Naive B cell (primary cell): Measurements from ENCODE around the gene SH3PXD2A. TPM values are rescaled to one million over a fixed set of nuclear protein-coding genes. Genes with fewer than 3 reads are reported as not detected.

ENCODE experiments used
- ATAC-seq, 2 donors: fragments of 150-1000 bp; cut with Tn5 transposase; 2 replicates each; pipeline ENCODE4 v1.10.0; 2021; ENCODE audit warnings: low read depth in 2 of 2, mild to moderate bottlenecking in 2 of 2, moderate library complexity in 2 of 2
- DNase-seq: peaks from one replicate; pipeline ENCODE4 v3.0.0; 2022
- H3K27ac Mint-ChIP-seq, 6 donors: one replicate each; pipeline ENCODE4 v1.8.0; 2020 to 2022; ENCODE audit warnings: mild to moderate bottlenecking in 6 of 6, mixed read lengths in 6 of 6, moderate library complexity in 5 of 6, inconsistent platforms in 2 of 6
- H3K27me3 Mint-ChIP-seq, 3 donors: one replicate each; pipeline ENCODE4 v1.8.0; 2021 to 2022; ENCODE audit warnings: mixed read lengths in 3 of 3, mild to moderate bottlenecking in 1 of 3
- H3K36me3 Mint-ChIP-seq, 2 donors: one replicate each; pipeline ENCODE4 v1.8.0; 2020 to 2022; ENCODE audit warnings: mixed read lengths in 2 of 2, inconsistent platforms in 1 of 2, mild to moderate bottlenecking in 1 of 2
- H3K4me1 Mint-ChIP-seq, 3 donors: one replicate each; pipeline ENCODE4 v1.8.0; 2020 to 2022; ENCODE audit warnings: mixed read lengths in 3 of 3, inconsistent platforms in 1 of 3, mild to moderate bottlenecking in 1 of 3, moderate library complexity in 1 of 3
- H3K4me3 Mint-ChIP-seq, 8 donors: one replicate each; pipeline ENCODE4 v1.8.0; 2020 to 2022; ENCODE audit warnings: mild to moderate bottlenecking in 8 of 8, mixed read lengths in 8 of 8, moderate library complexity in 8 of 8, inconsistent platforms in 2 of 8
- H3K9me3 Mint-ChIP-seq, 7 donors: one replicate each; pipeline ENCODE4 v1.8.0; 2020 to 2022; ENCODE audit warnings: mixed read lengths in 7 of 7, mild to moderate bottlenecking in 5 of 7, inconsistent platforms in 2 of 7, moderate library complexity in 1 of 7
- polyA plus RNA-seq, 6 donors: library from polyadenylated mRNA; unstranded; fragments of 300-500 nt; fragmentation: Illumina TruSeq; gene quantifications; one replicate each; pipeline ENCODE4 v1.2.3, GENCODE V29; 2021; ENCODE audit warnings: low read depth in 6 of 6

SH3PXD2A gene
- polyA plus RNA-seq, 6 donors from 2014 or later = 0.47 to 1.4 (median 0.72) TPM; not detected in 1

DNA sequence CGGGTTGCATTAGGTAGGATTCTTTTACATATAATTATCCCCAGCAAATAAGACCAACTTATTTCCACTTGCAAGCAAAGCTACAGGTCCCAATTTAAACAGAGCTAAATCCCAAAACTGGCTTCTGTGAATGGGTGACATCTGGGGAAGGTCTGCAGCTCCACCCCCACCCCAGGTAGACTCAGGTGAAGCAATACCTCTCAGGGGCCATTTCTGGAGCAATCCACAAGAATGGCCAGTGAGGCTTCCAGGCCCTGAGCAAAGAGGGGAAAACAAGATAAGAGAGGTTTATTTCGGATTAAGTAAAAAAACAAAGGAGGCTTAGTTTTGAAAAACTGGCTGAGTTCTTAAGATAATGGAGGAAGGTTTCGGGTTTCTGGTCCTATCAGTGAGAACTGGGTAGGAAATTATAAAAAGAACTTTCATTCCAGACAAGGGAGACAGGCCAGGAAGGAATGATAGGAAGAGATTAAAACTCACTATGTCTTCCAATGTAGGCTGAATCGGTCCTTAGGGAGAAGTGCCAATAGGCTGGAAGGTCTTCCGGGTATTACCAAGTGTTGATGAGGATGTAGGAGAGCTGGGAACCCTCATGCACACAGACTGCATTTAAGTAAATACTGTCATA, 25.4 kb downstream of the SH3PXD2A start:
- H3K4me1 Mint-ChIP-seq = peaks cover 0 to 8% (median 6%) of the 10 kb centered on the region in 3 donors
- DNase-seq = no peak
- H3K27me3 Mint-ChIP-seq = peaks cover 7 to 12% (median 7%) of the 10 kb centered on the region in 3 donors
- no peak for ATAC-seq
- peaks cover 0 to 10% (median 0%) of the 10 kb centered on the region in 7 donors for H3K9me3 Mint-ChIP-seq
- no peak overlapping the region for H3K27ac Mint-ChIP-seq
- H3K36me3 Mint-ChIP-seq = no peaks in the 10 kb centered on the region
- H3K4me3 Mint-ChIP-seq = no peak overlapping the region

DNA sequence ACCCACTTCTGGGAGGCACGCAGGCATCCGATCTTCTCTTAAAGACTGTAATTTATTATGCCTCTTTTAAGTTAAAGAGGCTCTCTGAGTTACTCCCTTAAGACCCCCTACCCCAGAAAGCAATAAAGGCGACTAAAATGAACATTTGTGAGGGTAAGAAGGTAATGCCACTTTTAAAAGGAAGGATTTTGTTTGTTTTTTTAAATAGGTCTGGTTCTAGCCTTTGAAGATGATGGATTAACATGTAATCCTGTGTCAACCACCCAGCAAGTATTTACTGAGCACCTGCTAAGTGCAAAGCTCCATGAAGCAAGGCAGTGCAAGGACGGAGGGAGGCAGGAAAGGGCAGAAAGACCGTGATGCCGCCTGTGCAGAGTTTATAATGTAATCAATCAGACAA, 26.1 kb downstream of the SH3PXD2A start:
- peaks cover 0 to 10% (median 0%) of the 10 kb centered on the region in 7 donors for H3K9me3 Mint-ChIP-seq
- peaks cover 12 to 14% (median 13%) of the 10 kb centered on the region in 3 donors for H3K27me3 Mint-ChIP-seq
- no peak overlapping the region for H3K27ac Mint-ChIP-seq
- no peak for ATAC-seq
- H3K4me1 Mint-ChIP-seq = peaks cover 0 to 8% (median 6%) of the 10 kb centered on the region in 3 donors
- H3K4me3 Mint-ChIP-seq = no peak overlapping the region
- no peak for DNase-seq
- no peaks in the 10 kb centered on the region for H3K36me3 Mint-ChIP-seq

DNA sequence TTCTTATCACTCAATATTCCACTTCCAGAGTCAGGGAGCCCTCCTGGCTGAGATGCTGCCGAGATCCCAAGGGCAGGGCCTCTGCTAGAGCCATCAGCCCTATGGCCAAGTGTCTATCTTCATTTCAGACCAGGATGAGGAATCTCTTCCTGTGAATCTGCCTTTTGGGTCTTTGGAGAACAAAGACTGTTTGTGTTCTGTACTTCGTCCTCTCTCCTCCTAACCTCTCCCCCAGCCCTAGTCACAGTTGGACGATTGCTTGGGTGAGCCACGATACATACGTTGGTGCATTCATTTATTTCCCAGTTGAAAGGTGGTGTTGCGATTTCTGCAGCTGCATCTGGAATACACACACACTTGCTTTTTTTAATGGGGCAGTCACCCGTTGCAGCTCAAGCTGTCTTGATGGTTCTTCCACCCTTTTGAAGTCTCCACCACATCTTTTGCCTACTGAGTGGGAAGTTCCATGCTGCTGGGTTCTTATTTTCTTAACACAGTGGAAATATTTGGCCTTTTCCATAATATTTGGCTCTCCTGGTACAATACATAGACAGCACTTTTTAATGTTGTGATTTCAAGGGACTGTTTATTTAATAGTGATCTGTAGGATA, 26.7 kb downstream of the SH3PXD2A start:
- DNase-seq = no peak
- no peak for ATAC-seq
- Mint-ChIP-seq H3K4me1 (peaks cover 0 to 8% (median 6%) of the 10 kb centered on the region in 3 donors), H3K36me3 (no peaks in the 10 kb centered on the region), H3K4me3 (no peak overlapping the region), H3K27ac (no peak overlapping the region), H3K9me3 (peaks cover 0 to 10% (median 0%) of the 10 kb centered on the region in 7 donors), H3K27me3 (peaks cover 12 to 20% (median 19%) of the 10 kb centered on the region in 3 donors)

DNA sequence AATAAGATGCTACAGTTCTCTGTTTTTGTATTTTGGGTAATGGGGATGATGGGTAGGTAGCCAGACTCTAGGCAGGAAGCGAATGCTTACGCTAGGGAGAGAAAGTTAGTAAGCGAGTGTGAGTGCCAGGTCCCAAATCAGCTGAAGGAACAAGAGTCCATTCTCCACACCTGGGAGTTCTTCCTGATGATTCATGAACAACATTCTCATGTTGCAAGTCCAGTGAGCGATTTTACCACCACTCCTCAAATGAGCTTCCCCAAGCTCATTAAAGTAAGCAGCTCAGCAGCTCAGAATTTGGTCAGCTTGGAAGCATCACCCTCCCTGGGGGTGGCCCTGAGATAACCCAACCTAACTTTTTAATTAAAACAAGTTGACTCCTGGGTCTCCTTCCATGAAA, 27.3 kb downstream of the SH3PXD2A start:
- no peak for ATAC-seq
- H3K9me3 Mint-ChIP-seq = peaks cover 0 to 8% (median 0%) of the 10 kb centered on the region in 7 donors
- peaks cover 0 to 6% (median 5%) of the 10 kb centered on the region in 3 donors for H3K4me1 Mint-ChIP-seq
- no peaks in the 10 kb centered on the region for H3K36me3 Mint-ChIP-seq
- no peak for DNase-seq
- H3K27me3 Mint-ChIP-seq = peaks cover 12 to 24% (median 24%) of the 10 kb centered on the region in 3 donors
- H3K4me3 Mint-ChIP-seq = no peak overlapping the region
- no peak overlapping the region for H3K27ac Mint-ChIP-seq

DNA sequence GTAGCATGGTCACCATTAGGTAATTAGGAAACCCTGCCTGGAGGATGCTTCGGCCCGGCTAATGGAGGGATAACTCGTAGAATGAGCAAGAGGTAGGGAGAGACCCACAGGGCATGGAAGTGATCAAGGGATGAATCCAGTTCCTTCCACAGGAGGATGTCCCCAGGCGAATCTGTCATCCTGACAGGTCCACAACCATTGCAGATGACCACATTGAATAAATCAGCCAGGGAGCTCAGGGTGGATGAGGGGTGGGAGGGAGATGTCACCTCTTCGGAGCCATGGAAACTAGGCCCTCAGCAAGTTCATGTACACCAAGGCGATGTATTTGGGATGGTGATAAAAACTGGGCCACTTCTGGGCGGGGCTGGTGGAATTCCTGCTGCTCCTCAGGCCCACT, 28.5 kb downstream of the SH3PXD2A start:
- H3K4me3 Mint-ChIP-seq = no peak overlapping the region
- H3K27ac Mint-ChIP-seq = no peak overlapping the region
- DNase-seq (no peak), ATAC-seq (no peak)
- H3K4me1 Mint-ChIP-seq = peaks cover 0 to 6% (median 5%) of the 10 kb centered on the region in 3 donors
- H3K36me3 Mint-ChIP-seq = no peaks in the 10 kb centered on the region
- peaks cover 0 to 3% (median 0%) of the 10 kb centered on the region in 7 donors for H3K9me3 Mint-ChIP-seq
- H3K27me3 Mint-ChIP-seq = peaks cover 12 to 24% (median 24%) of the 10 kb centered on the region in 3 donors

DNA sequence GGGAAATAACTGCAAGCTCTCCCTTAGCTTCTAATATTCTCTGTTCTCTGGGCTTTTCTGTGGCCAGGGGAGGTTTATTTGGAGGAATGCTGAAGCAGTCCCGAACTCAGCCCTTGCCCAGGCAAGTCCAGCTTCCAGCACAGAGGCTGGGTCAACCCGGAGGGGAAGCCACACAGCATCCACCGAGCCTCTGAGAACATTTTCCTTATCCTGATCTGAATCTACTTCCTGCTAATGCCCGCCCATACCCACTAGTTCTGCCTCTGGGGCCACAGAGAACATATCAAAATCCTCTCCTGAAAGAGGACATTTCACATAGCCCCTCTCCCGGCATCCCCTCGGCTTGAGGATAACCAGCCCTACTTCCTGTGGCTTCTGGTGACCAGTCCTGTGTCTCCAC, 31.1 kb downstream of the SH3PXD2A start:
- H3K4me3 Mint-ChIP-seq = no peak overlapping the region
- H3K36me3 Mint-ChIP-seq = no peaks in the 10 kb centered on the region
- ATAC-seq = no peak
- peaks cover 18 to 40% (median 35%) of the 10 kb centered on the region in 3 donors for H3K27me3 Mint-ChIP-seq
- no peak overlapping the region for H3K27ac Mint-ChIP-seq
- no peak for DNase-seq
- H3K4me1 Mint-ChIP-seq = peaks cover 0 to 6% (median 5%) of the 10 kb centered on the region in 3 donors
- H3K9me3 Mint-ChIP-seq = no peaks in the 10 kb centered on the region

DNA sequence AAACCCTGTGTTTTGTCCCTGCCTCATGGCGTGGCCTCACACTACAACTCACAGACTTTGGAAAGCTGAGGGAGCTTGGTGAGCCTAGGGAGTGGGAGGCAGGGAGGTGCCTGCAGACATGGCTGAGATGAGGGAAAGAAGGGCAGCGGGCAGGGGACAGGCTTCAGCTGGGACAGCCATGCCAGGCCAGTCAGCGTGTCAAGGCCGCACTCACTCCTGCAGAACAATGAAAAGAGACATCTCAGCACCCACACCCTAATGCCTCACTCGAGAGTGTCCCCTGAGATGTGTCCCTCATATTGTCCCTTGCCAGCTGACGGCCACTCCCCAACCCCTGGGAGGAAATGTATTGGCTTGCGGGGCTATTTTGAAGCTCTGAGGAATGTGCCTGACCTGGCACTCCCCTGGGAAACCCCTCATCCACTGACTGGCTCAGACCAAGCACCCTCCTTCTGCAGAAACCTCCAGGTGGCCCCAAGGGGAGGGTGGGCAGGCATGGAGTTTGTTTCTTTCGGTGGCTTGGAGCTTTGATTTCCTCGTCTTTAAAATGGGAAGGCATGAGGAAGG, 31.6 kb downstream of the SH3PXD2A start:
- Mint-ChIP-seq H3K27me3 (peaks cover 21 to 41% (median 35%) of the 10 kb centered on the region in 3 donors), H3K9me3 (no peaks in the 10 kb centered on the region), H3K36me3 (no peaks in the 10 kb centered on the region), H3K4me3 (no peak overlapping the region), H3K4me1 (peaks cover 0 to 4% (median 2%) of the 10 kb centered on the region in 3 donors), H3K27ac (no peak overlapping the region)
- DNase-seq = no peak
- ATAC-seq = no peak

DNA sequence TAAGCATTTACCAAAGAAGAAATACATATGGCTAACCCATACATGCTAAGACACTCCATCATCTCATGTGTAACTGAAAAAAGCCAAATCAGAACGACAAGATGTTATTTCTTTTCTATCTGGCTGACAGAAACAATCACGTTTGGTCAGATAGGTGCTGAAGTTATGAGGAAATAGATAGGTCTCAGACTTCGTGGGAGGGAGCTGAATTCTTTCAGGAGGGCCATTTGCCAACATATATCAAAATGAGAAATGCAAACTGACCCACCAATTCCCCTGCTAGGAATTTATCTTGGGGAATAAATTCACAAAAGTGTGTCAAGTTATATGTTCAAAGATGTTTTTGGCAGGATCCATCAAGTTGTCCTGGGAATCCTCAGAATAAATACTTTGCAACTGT, 32.6 kb downstream of the SH3PXD2A start:
- ATAC-seq = no peak
- no peak for DNase-seq
- H3K27me3 Mint-ChIP-seq = peaks cover 28 to 49% (median 36%) of the 10 kb centered on the region in 3 donors
- no peak overlapping the region for H3K27ac Mint-ChIP-seq
- H3K36me3 Mint-ChIP-seq = no peaks in the 10 kb centered on the region
- H3K9me3 Mint-ChIP-seq = no peaks in the 10 kb centered on the region
- H3K4me3 Mint-ChIP-seq = no peak overlapping the region
- no peaks in the 10 kb centered on the region for H3K4me1 Mint-ChIP-seq

DNA sequence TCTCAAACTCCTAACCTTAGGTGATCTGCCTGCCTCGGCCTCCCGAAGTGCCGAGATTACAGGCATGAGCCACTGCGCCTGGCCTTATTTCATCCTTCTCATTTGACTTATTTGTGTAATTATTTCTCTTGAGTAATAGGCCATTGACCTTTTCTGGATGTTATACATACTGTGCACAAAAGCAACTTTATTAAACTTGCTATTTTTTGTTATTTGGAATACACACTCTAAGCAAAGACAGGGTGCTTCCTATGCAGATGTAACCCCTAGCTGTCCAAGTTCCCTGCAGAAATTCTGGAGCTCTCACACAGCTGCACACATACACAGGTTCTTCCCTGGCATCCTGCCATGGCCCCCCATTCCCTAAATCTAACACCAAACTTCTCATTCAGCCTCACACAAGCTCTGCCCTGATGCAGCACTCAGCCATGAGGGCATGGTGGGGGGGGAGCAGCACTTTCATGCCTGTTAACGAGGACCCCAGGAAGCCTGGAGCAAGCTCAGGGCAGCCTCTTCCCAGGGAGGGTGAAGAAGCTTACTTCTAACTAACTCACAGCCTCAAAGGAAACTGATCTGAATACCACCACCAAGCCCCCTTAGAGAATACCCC, 33.2 kb downstream of the SH3PXD2A start:
- Mint-ChIP-seq H3K27me3 (peaks cover 29 to 49% (median 36%) of the 10 kb centered on the region in 3 donors), H3K36me3 (no peaks in the 10 kb centered on the region), H3K9me3 (no peaks in the 10 kb centered on the region), H3K4me1 (no peaks in the 10 kb centered on the region), H3K27ac (peak overlapping the region in 1 of 6 donors; percentile 12), H3K4me3 (no peak overlapping the region)
- no peak for ATAC-seq
- DNase-seq = no peak

DNA sequence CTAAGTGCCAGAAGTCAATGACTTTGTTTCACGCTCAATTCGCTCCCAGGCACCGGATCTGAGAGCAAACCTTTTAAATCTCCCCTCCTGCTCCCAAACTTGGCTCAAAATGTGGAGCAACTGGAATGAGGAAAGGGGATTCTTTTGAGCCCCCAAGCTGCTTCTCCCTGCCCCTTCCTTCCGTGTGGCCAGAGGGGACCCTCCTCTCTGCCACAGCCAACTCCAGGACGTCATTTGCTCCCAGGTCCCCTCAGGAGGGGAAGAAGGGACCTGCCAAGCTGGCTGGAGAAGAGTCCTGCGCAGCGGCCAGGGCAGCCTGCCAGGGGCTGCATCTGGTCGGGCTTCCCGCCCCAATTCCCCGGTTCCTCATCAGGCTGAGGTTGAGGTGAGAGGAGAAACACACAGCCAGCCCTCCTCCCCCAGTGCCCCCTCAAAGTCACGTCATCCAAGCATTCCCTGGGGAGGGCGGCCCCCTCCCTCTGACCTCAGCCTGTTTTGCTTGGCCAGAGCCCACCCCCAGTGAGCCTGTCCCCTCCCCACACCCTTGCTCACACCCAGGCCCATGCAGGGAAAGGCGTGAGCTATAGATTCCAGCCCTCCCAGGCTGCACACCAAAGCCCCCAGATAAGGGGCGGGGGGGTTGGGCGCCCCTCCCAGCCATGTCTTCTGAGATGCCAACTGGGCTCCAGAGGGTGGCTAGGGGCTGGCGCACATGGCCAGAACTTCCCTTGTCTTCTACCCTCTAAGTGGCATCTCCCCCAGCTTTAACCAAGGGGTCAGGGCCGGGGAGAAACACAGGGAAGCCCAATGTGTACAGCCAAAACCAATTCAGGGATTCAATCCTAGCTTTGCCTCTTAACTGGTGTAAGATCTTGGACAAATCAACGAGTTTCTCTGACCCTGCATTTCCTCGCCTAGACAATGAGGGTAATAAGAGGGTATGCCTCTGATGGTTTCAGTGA, 35.0 kb downstream of the SH3PXD2A start:
- no peak overlapping the region for H3K27ac Mint-ChIP-seq

DNA sequence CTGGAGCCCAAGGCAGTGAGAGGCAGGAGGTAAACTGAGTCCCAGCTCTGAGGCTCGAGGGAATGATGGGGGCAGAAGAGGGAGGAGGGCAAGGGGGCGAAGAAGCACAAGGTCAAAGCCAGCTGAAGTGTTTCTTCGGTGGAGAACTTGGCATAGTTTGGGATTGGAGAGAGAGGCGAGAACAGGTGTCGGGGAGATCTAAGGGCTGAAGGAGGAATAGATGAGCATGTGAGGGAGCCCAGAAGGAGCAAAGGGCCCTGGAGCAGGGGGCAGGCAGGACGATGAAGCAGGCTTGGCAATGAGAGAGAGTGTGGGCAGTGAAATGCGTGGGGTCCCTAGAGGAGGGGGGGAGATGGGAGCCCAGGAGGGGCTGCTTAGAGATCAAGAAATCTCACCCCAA, 35.9 kb downstream of the SH3PXD2A start:
- Mint-ChIP-seq H3K36me3 (no peaks in the 10 kb centered on the region), H3K4me1 (no peaks in the 10 kb centered on the region), H3K27me3 (peaks cover 26 to 41% (median 32%) of the 10 kb centered on the region in 3 donors), H3K9me3 (peaks cover 0 to 2% (median 0%) of the 10 kb centered on the region in 7 donors), H3K4me3 (no peak overlapping the region), H3K27ac (no peak overlapping the region)
- DNase-seq (no peak), ATAC-seq (no peak)

More for the DNA sequence above, 35.0 kb downstream of the SH3PXD2A start:
- no peak for ATAC-seq
- peaks cover 21 to 49% (median 36%) of the 10 kb centered on the region in 3 donors for H3K27me3 Mint-ChIP-seq
- peaks cover 0 to 2% (median 0%) of the 10 kb centered on the region in 7 donors for H3K9me3 Mint-ChIP-seq
- DNase-seq = no peak
- H3K36me3 Mint-ChIP-seq = no peaks in the 10 kb centered on the region
- no peaks in the 10 kb centered on the region for H3K4me1 Mint-ChIP-seq
- no peak overlapping the region for H3K4me3 Mint-ChIP-seq

DNA sequence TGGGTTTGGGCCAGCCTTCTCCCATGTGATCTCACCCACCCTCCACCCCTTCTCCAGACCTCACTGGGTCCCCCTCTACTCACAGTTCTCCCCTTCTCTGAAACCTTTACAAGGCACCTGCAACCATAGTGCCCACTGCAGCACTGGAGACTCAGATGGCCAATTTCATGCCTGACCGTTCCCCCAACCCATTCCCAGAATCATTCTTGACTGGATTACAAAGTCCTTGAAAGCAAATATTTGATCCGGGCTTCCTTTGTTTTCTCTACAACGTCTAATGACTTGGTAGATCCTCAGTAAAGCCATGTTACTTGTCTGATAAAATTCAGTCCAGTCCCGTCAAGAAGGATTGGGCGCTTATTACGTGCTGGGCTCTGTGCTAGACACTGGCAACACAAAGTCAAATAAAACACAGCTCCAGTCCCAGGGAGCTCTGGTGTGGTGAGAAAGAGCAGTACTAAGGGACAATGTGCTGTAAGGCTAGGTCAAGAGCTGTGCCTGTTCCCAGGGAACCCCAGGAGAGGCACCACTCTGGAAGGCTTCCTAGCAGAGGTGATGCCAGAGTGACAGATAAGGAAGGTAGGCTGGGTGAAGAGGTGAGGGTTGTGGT, 36.5 kb downstream of the SH3PXD2A start:
- Mint-ChIP-seq H3K27me3 (peaks cover 26 to 35% (median 26%) of the 10 kb centered on the region in 3 donors), H3K4me1 (no peaks in the 10 kb centered on the region), H3K9me3 (peaks cover 0 to 2% (median 0%) of the 10 kb centered on the region in 7 donors), H3K4me3 (no peak overlapping the region), H3K27ac (peak overlapping the region in 1 of 6 donors; percentile 19), H3K36me3 (no peaks in the 10 kb centered on the region)
- no peak for ATAC-seq
- DNase-seq = no peak
